ENCODE results near the gene RPL4.

- TF ChIP-seq, protein P1, sequence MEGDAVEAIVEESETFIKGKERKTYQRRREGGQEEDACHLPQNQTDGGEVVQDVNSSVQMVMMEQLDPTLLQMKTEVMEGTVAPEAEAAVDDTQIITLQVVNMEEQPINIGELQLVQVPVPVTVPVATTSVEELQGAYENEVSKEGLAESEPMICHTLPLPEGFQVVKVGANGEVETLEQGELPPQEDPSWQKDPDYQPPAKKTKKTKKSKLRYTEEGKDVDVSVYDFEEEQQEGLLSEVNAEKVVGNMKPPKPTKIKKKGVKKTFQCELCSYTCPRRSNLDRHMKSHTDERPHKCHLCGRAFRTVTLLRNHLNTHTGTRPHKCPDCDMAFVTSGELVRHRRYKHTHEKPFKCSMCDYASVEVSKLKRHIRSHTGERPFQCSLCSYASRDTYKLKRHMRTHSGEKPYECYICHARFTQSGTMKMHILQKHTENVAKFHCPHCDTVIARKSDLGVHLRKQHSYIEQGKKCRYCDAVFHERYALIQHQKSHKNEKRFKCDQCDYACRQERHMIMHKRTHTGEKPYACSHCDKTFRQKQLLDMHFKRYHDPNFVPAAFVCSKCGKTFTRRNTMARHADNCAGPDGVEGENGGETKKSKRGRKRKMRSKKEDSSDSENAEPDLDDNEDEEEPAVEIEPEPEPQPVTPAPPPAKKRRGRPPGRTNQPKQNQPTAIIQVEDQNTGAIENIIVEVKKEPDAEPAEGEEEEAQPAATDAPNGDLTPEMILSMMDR (IDR thresholded peaks at IDR 0.05), result no peak
- TF ChIP-seq EP300 (IDR thresholded peaks at IDR 0.05), result no peak
Observed at GRCh38 chr15:66476535-66476934, 28.1 kb downstream of the RPL4 start.

All from upper lobe of left lung (tissue), 4 donors.